A549 (cell line): Measurements from ENCODE around the gene NRXN3. TPM values are rescaled to one million over a fixed set of nuclear protein-coding genes. Genes with fewer than 3 reads are reported as not detected.

Experiments
- ATAC-seq, 2 experiments: fragments of 200-7000 bp in 1 of 2; fragments of >200 bp in 1 of 2; cut with Nextera tagmentation in 1 of 2; cut with Tn5 transposase in 1 of 2; 3 replicates each; pipeline versions ENCODE4 v1.8.0 to v1.9.1; 2018 to 2020; ENCODE audit warnings: mild to moderate bottlenecking in 1 of 2, moderate library complexity in 1 of 2
- CTCF ChIA-PET: fragments of 300-600 bp; sonication (Branson Sonifier 250); formaldehyde crosslinking; extraction: SDS; loops from one replicate; lab custom pipeline; 2021; ENCODE audit warnings: antibody characterized with exemption, inconsistent platforms; lab: Yijun Ruan, JAX
- POLR2A ChIA-PET: fragments of 350-600 bp; formaldehyde crosslinking; extraction: SDS; loops from one replicate; lab custom pipeline; 2021; ENCODE audit warnings: antibody characterized with exemption, inconsistent platforms; lab: Yijun Ruan, JAX
- DNase-seq, 2 experiments: peaks; one replicate each; pipeline versions ENCODE4 v3.0.0 to v3.0.0-alpha.2; 2011 to 2016; ENCODE audit warnings: low read depth in 1 of 2, low spot score in 1 of 2
- FAIRE-seq: peaks from 2 replicates; lab custom pipeline; 2011; peaks lifted over from hg19 to GRCh38; lab: Jason Lieb, UNC
- H3K27ac ChIP-seq, 2 experiments: fragments of >200 bp; sonication (Bioruptor Twin); formaldehyde crosslinking; 3 replicates each; pipeline ENCODE4 v1.5.1; 2016 to 2017
- H3K4me1 ChIP-seq: fragments of >200 bp; sonication (Bioruptor Twin); formaldehyde crosslinking; 3 replicates; pipeline ENCODE4 v1.6.1; 2016
- H3K4me2 ChIP-seq: fragments of >200 bp; sonication (Bioruptor Twin); formaldehyde crosslinking; 3 replicates; pipeline ENCODE4 v1.6.1; 2016
- H3K4me3 ChIP-seq: fragments of >200 bp; sonication (Bioruptor Twin); formaldehyde crosslinking; 3 replicates; pipeline ENCODE4 v1.5.1; 2016
- H3K9me3 ChIP-seq: fragments of >200 bp; sonication (Bioruptor Twin); formaldehyde crosslinking; 3 replicates; pipeline ENCODE4 v1.6.1; 2016
- CEBPB ChIP-seq, 2 experiments: fragments of >200 bp in 1 of 2; sonication (Bioruptor Twin) in 1 of 2; formaldehyde crosslinking in 1 of 2; IDR thresholded peaks; 2 replicates each; pipeline ENCODE4 v1.6.1; 2012 to 2016
- EHF ChIP-seq: fragments of 250-450 bp; sonication (Bioruptor Pico); IDR thresholded peaks from 2 replicates; pipeline ENCODE4 v1.5.0; 2020; ENCODE audit warnings: mild to moderate bottlenecking
- ESRRA ChIP-seq: fragments of 150-350 bp; IDR thresholded peaks from 2 replicates; pipeline ENCODE4 v1.6.1; 2014; ENCODE audit warnings: mild to moderate bottlenecking, low read length, borderline replicate concordance
- HEYL ChIP-seq: fragments of 250-450 bp; sonication (Bioruptor Pico); IDR thresholded peaks from 2 replicates; pipeline ENCODE4 v1.8.0; 2021; ENCODE audit warnings: mild to moderate bottlenecking, moderate library complexity
- JUN ChIP-seq, 2 experiments: fragments of >200 bp; sonication (Bioruptor Twin); formaldehyde crosslinking; IDR thresholded peaks; 2 replicates in 1 of 2; 3 replicates in 1 of 2; pipeline ENCODE4 v1.6.1; 2016 to 2017
- JUNB ChIP-seq: fragments of >200 bp; sonication (Bioruptor Twin); formaldehyde crosslinking; IDR thresholded peaks from 2 replicates; pipeline ENCODE4 v1.6.1; 2016
- KDM1A ChIP-seq: fragments of 200-600 bp; sonication (generic); IDR thresholded peaks from 2 replicates; pipeline ENCODE4 v1.6.1; 2016; ENCODE audit warnings: low read depth, mild to moderate bottlenecking
- KDM5A ChIP-seq: fragments of 200-600 bp; sonication (generic); IDR thresholded peaks from 2 replicates; pipeline ENCODE4 v1.6.1; 2016; ENCODE audit warnings: antibody characterized with exemption, mild to moderate bottlenecking
- MAFK ChIP-seq: fragments of 450-650 bp; IDR thresholded peaks from 2 replicates; pipeline ENCODE4 v1.6.1; 2014; ENCODE audit not compliant: partially characterized antibody
- MAZ ChIP-seq: fragments of 150-350 bp; IDR thresholded peaks from 2 replicates; pipeline ENCODE4 v1.6.1; 2014; ENCODE audit warnings: antibody characterized with exemption, low read depth, low read length, borderline replicate concordance
- NPAS2 ChIP-seq: fragments of 250-450 bp; sonication (Bioruptor Pico); IDR thresholded peaks from 2 replicates; pipeline ENCODE4 v1.8.0; 2022; ENCODE audit warnings: mild to moderate bottlenecking, moderate library complexity, borderline replicate concordance
- NR3C1 ChIP-seq: fragments of >200 bp; sonication (Bioruptor Twin); formaldehyde crosslinking; IDR thresholded peaks from 3 replicates; pipeline ENCODE4 v1.6.1; 2017
- POLR2A ChIP-seq: IDR thresholded peaks from 2 replicates; pipeline ENCODE4 v1.6.1; 2012; ENCODE audit warnings: mild to moderate bottlenecking, low read length
- RAD21 ChIP-seq, 2 experiments: fragments of >200 bp in 1 of 2; sonication (Bioruptor Twin) in 1 of 2; formaldehyde crosslinking in 1 of 2; IDR thresholded peaks in 1 of 2; conservative IDR thresholded peaks in 1 of 2; 2 replicates in 1 of 2; 3 replicates in 1 of 2; pipeline ENCODE4 v1.6.1; 2012 to 2018; ENCODE audit warnings: inconsistent platforms in 1 of 2
- RARB ChIP-seq: fragments of 250-450 bp; sonication (Bioruptor Pico); IDR thresholded peaks from 2 replicates; pipeline ENCODE4 v1.8.0; 2021; ENCODE audit warnings: mild to moderate bottlenecking, moderate library complexity
- RCOR1 ChIP-seq: fragments of 150-350 bp; IDR thresholded peaks from 2 replicates; pipeline ENCODE4 v1.6.1; 2014; ENCODE audit warnings: antibody characterized with exemption, low read length, low read depth
- SMC3 ChIP-seq: fragments of >200 bp; sonication (Bioruptor Twin); formaldehyde crosslinking; IDR thresholded peaks from 3 replicates; pipeline ENCODE4 v1.6.1; 2018; ENCODE audit warnings: inconsistent platforms
- SREBF2 ChIP-seq: fragments of 450-650 bp; IDR thresholded peaks from 2 replicates; pipeline ENCODE4 v1.6.1; 2014; ENCODE audit warnings: mild to moderate bottlenecking, moderate library complexity
- TFCP2L1 ChIP-seq: fragments of 250-450 bp; sonication (Bioruptor Pico); IDR thresholded peaks from 2 replicates; pipeline ENCODE4 v1.5.0; 2021; ENCODE audit warnings: mild to moderate bottlenecking
- ZC3H11A ChIP-seq: fragments of 450-650 bp; IDR thresholded peaks from 2 replicates; pipeline ENCODE4 v1.6.1; 2014; ENCODE audit warnings: antibody characterized with exemption, mild to moderate bottlenecking
- ZFP36 ChIP-seq: fragments of 450-650 bp; IDR thresholded peaks from 2 replicates; pipeline ENCODE4 v1.6.1; 2014; ENCODE audit warnings: borderline replicate concordance; ENCODE audit not compliant: partially characterized antibody
- ZNF302 ChIP-seq: fragments of 250-450 bp; sonication (Bioruptor Pico); IDR thresholded peaks from 2 replicates; pipeline ENCODE4 v1.9.0; 2021; ENCODE audit warnings: inconsistent platforms, mild to moderate bottlenecking, moderate library complexity
- WGBS: methylation state at CpG from one replicate; pipeline ENCODE4 v1.1.6; 2017; ENCODE audit errors: missing lambda C conversion rate; 5-methylcytosine and 5-hydroxymethylcytosine counted together
- polyA plus RNA-seq, 4 experiments: library from polyadenylated mRNA; depleted of rRNA in 3 of 4; stranded (reverse); fragments of >200 nt; fragmentation: RNase III in 1 of 4; extraction: RNeasy Plus Mini Kit Qiagen cat#74134 plus additional on column Dnase treatment in 1 of 4; gene quantifications; 2 replicates in 3 of 4; 3 replicates in 1 of 4; pipeline ENCODE4 v1.2.3, GENCODE V29; 2011 to 2017
- TF ChIP-seq, protein P1 (sequence below): fragments of 250-450 bp; sonication (Bioruptor Pico); IDR thresholded peaks from 2 replicates; pipeline ENCODE4 v1.5.0; 2020; ENCODE audit warnings: low read depth, mild to moderate bottlenecking, moderate library complexity
- TF ChIP-seq, protein P2 (sequence below): fragments of >200 bp; sonication (Bioruptor Twin); formaldehyde crosslinking; IDR thresholded peaks from 3 replicates; pipeline ENCODE4 v1.5.1; 2016
- TF ChIP-seq, protein P3 (sequence below): IDR thresholded peaks from 2 replicates; pipeline ENCODE4 v1.6.1; 2012; ENCODE audit warnings: low read depth, borderline replicate concordance
- TF ChIP-seq, protein P4 (sequence below): fragments of 250-450 bp; sonication (Bioruptor Pico); IDR thresholded peaks from 2 replicates; pipeline ENCODE4 v1.5.0; 2021; ENCODE audit warnings: mild to moderate bottlenecking, moderate library complexity, borderline replicate concordance
- TF ChIP-seq, protein P5 (sequence below): fragments of 200-600 bp; sonication (generic); IDR thresholded peaks from 2 replicates; pipeline ENCODE4 v1.6.1; 2016; ENCODE audit warnings: antibody characterized with exemption, mild to moderate bottlenecking, moderate library complexity

The NRXN3 gene
- polyA plus RNA-seq, 2 of the 4 experiments (the other 2 are of a cell fraction), result 0.62 to 2.3 TPM

DNA sequence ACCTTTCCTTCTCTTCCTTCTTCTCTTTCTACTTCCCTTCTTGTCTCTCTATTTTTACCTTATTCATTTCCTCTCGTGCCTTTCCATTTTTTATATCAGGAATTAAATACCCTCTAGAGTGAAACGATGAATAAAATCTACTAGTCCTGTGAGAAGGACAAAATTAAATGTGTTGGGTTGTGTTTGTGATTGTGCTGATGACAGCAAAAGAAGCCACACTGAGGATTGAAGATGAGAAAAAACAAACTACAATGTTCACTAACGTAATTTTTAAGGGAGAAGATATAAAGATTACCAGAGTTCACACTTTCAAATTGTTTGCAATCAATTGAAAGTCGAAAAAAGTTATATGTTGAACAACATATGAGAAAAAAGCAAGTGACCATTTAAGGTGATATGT lies 1029.0 kb downstream of the NRXN3 start:
- Histone ChIP-seq H3K4me3 (no peak overlapping the region), H3K9me3 (no peaks in the 10 kb centered on the region), H3K27ac (no peak overlapping the region), H3K4me1 (no peaks in the 10 kb centered on the region), H3K4me2 (no peak overlapping the region)
- no peak for ATAC-seq
- POLR2A ChIA-PET, result no interaction called here
- DNase-seq, result no peak
- no peak for TF ChIP-seq ZNF302 (CRISPR knock-in tag)
- TF ChIP-seq JUNB, result no peak
- TF ChIP-seq ZC3H11A, result no peak
- TF ChIP-seq, protein P1, sequence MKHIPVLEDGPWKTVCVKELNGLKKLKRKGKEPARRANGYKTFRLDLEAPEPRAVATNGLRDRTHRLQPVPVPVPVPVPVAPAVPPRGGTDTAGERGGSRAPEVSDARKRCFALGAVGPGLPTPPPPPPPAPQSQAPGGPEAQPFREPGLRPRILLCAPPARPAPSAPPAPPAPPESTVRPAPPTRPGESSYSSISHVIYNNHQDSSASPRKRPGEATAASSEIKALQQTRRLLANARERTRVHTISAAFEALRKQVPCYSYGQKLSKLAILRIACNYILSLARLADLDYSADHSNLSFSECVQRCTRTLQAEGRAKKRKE (CRISPR knock-in tag), result no peak
- no peak for TF ChIP-seq POLR2A
- no peak for TF ChIP-seq ZFP36
- TF ChIP-seq KDM5A, result no peak
- TF ChIP-seq SMC3, result no peak
- TF ChIP-seq, protein P2, sequence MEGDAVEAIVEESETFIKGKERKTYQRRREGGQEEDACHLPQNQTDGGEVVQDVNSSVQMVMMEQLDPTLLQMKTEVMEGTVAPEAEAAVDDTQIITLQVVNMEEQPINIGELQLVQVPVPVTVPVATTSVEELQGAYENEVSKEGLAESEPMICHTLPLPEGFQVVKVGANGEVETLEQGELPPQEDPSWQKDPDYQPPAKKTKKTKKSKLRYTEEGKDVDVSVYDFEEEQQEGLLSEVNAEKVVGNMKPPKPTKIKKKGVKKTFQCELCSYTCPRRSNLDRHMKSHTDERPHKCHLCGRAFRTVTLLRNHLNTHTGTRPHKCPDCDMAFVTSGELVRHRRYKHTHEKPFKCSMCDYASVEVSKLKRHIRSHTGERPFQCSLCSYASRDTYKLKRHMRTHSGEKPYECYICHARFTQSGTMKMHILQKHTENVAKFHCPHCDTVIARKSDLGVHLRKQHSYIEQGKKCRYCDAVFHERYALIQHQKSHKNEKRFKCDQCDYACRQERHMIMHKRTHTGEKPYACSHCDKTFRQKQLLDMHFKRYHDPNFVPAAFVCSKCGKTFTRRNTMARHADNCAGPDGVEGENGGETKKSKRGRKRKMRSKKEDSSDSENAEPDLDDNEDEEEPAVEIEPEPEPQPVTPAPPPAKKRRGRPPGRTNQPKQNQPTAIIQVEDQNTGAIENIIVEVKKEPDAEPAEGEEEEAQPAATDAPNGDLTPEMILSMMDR, result no peak
- TF ChIP-seq ESRRA, result no peak
- no peak for TF ChIP-seq EHF (CRISPR knock-in tag)
- no peak for TF ChIP-seq NR3C1
- TF ChIP-seq JUN (IDR thresholded peaks at IDR 0.05), result no peak
- TF ChIP-seq MAZ, result no peak
- WGBS, result 8% methylated on average over 4 of the region's 4 CpGs
- no peak for FAIRE-seq
- CTCF ChIA-PET, result no interaction called here

DNA sequence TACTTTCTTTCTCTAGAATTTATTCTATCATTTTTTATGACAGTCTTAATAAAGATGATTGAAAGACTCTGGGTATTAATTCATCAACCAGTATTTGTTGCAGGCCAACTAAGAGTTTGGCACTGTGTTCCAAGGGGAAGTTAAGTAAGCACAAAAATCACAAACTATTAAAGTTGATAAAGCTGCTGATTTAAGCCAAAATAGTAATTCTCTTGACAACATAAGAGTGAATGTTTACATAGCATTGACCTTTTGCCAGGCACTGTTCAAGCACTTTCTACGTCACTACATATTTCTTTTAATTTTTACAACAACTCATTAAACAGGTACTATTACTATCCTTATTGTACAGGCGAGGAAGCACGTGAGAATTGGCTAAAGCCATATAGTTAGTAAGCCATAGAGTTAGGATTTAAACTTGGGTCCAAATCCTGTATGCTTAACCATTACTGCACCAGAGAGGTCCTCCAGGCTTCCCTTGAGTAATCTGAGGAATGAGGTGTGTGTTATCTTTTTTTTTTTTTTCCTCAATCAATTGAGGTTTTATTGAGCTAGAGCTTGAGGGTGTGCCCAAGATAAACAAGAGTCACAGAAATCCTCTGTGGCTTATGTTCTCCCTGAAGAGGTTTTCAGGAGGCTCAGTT lies 1031.5 kb downstream of the NRXN3 start:
- FAIRE-seq, result no peak
- Histone ChIP-seq H3K27ac (no peak overlapping the region), H3K4me1 (no peaks in the 10 kb centered on the region), H3K4me3 (no peak overlapping the region)
- WGBS, result 8% methylated on average over 3 of the region's 3 CpGs
- no peak for TF ChIP-seq TFCP2L1 (CRISPR knock-in tag)
- TF ChIP-seq ZFP36, result no peak
- no peak for TF ChIP-seq KDM5A
- TF ChIP-seq ZC3H11A, result no peak
- TF ChIP-seq, protein P3, sequence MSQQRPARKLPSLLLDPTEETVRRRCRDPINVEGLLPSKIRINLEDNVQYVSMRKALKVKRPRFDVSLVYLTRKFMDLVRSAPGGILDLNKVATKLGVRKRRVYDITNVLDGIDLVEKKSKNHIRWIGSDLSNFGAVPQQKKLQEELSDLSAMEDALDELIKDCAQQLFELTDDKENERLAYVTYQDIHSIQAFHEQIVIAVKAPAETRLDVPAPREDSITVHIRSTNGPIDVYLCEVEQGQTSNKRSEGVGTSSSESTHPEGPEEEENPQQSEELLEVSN, result no peak
- TF ChIP-seq SREBF2, result no peak
- TF ChIP-seq MAFK, result no peak
- TF ChIP-seq CEBPB (IDR thresholded peaks at IDR 0.05), result no peak
- TF ChIP-seq, protein P1 (CRISPR knock-in tag), result no peak
- no peak for TF ChIP-seq RARB
- no peak for TF ChIP-seq ZNF302 (CRISPR knock-in tag)
- no peak for TF ChIP-seq NPAS2
- TF ChIP-seq, protein P4, sequence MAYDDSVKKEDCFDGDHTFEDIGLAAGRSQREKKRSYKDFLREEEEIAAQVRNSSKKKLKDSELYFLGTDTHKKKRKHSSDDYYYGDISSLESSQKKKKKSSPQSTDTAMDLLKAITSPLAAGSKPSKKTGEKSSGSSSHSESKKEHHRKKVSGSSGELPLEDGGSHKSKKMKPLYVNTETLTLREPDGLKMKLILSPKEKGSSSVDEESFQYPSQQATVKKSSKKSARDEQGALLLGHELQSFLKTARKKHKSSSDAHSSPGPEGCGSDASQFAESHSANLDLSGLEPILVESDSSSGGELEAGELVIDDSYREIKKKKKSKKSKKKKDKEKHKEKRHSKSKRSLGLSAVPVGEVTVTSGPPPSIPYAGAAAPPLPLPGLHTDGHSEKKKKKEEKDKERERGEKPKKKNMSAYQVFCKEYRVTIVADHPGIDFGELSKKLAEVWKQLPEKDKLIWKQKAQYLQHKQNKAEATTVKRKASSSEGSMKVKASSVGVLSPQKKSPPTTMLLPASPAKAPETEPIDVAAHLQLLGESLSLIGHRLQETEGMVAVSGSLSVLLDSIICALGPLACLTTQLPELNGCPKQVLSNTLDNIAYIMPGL (CRISPR knock-in tag), result no peak
- TF ChIP-seq, protein P5, sequence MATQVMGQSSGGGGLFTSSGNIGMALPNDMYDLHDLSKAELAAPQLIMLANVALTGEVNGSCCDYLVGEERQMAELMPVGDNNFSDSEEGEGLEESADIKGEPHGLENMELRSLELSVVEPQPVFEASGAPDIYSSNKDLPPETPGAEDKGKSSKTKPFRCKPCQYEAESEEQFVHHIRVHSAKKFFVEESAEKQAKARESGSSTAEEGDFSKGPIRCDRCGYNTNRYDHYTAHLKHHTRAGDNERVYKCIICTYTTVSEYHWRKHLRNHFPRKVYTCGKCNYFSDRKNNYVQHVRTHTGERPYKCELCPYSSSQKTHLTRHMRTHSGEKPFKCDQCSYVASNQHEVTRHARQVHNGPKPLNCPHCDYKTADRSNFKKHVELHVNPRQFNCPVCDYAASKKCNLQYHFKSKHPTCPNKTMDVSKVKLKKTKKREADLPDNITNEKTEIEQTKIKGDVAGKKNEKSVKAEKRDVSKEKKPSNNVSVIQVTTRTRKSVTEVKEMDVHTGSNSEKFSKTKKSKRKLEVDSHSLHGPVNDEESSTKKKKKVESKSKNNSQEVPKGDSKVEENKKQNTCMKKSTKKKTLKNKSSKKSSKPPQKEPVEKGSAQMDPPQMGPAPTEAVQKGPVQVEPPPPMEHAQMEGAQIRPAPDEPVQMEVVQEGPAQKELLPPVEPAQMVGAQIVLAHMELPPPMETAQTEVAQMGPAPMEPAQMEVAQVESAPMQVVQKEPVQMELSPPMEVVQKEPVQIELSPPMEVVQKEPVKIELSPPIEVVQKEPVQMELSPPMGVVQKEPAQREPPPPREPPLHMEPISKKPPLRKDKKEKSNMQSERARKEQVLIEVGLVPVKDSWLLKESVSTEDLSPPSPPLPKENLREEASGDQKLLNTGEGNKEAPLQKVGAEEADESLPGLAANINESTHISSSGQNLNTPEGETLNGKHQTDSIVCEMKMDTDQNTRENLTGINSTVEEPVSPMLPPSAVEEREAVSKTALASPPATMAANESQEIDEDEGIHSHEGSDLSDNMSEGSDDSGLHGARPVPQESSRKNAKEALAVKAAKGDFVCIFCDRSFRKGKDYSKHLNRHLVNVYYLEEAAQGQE, result no peak
- no peak for TF ChIP-seq RCOR1
- no peak for TF ChIP-seq KDM1A
- TF ChIP-seq RAD21 (conservative IDR thresholded peaks at IDR 0.05 in 1 of 2, IDR thresholded peaks at IDR 0.05 in 1 of 2), result no peak
- TF ChIP-seq HEYL (CRISPR knock-in tag), result no peak
- TF ChIP-seq, all 56 proteins: peak for 0
- ChIA-PET POLR2A (no interaction called here), CTCF (no interaction called here)
- ATAC-seq (no peak), DNase-seq (no peak)
- Histone ChIP-seq H3K9me3 (no peaks in the 10 kb centered on the region), H3K4me2 (no peak overlapping the region)
